Measurements from ENCODE around the gene GCN1. TPM values are rescaled to one million over a fixed set of nuclear protein-coding genes. Genes with fewer than 3 reads are reported as not detected.

GCN1 gene
- total RNA-seq, 1 experiment from 2014 or later = 181 TPM

DNA sequence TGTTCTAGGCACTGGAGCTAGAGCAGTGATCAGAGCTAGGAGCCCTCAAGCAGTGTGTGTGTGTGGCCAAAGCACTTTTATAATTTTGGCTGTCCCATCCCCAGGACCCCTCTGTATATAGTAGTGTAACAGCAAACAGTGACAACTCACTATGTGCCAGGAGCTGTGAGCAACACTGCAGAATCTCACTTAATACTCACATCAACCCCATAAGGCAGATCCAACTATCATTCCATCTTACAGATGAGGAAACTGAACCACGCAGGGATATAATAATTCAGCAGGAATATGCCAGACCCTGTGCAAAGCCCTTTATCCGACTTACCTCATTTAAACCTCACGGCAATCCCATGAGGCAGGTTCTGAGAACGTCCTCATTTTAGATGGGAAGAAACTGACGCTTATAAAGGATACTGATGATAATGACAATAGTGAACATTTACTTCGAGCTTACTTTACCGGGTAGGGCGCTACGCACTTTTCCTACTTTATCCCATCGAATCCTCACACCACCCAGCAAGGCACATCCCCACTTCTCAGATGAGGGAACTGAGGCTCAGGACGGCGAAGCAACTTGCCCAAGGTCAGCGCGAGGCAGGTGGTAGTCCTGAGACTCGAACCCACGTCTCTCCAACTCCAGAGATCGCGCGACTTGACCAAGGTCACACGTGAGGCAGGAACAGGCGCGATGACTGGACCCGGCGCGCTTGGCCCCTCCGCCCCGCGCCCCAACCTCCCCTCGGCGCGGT is 78.6 kb downstream of the GCN1 start (continued):
- TF ChIP-seq MXD4 (CRISPR knock-in tag; IDR thresholded peaks at IDR 0.05; ENCODE audit: borderline replicate concordance) (no peak), FOXK1 (CRISPR knock-in tag; IDR thresholded peaks at IDR 0.05) (no peak), GTF2I (CRISPR knock-in tag; conservative IDR thresholded peaks at IDR 0.05) (0 out of 2 replicates have a peak, but pooled peaks have one; percentile 64)
- TF ChIP-seq, protein P1, sequence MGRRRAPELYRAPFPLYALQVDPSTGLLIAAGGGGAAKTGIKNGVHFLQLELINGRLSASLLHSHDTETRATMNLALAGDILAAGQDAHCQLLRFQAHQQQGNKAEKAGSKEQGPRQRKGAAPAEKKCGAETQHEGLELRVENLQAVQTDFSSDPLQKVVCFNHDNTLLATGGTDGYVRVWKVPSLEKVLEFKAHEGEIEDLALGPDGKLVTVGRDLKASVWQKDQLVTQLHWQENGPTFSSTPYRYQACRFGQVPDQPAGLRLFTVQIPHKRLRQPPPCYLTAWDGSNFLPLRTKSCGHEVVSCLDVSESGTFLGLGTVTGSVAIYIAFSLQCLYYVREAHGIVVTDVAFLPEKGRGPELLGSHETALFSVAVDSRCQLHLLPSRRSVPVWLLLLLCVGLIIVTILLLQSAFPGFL (CRISPR knock-in tag; IDR thresholded peaks at IDR 0.05; ENCODE audit: borderline replicate concordance) = no peak

DNA sequence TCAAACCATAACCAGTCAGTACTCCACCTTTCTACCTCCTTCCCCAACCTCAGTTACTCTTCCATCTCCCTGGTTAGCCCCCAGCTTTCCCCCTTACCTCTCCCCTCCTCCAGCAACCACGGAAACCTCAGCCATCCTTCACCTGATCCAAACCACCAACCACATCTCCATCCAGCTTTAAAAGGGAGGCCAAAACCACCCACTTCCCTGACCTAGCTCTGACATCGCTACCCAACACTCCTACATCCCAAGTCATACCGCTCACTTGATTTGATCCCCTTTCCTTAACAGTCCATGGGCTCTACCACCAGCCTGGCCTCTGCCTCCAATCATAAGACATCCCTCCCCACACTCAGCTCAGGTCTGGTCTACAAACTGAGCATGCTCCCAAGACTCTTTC is 79.4 kb downstream of the GCN1 start:
- peak overlapping the region; percentile 93 for H3K4me3 Mint-ChIP-seq
- peaks cover 47% of the 10 kb centered on the region for H3K4me1 Mint-ChIP-seq
- no peak overlapping the region; the same call in 1 of the 2 replicates for H3K27ac Mint-ChIP-seq
- ATAC-seq (no peak), DNase-seq (ENCODE audit: low spot score) (no peak)
- TF ChIP-seq, protein P2, sequence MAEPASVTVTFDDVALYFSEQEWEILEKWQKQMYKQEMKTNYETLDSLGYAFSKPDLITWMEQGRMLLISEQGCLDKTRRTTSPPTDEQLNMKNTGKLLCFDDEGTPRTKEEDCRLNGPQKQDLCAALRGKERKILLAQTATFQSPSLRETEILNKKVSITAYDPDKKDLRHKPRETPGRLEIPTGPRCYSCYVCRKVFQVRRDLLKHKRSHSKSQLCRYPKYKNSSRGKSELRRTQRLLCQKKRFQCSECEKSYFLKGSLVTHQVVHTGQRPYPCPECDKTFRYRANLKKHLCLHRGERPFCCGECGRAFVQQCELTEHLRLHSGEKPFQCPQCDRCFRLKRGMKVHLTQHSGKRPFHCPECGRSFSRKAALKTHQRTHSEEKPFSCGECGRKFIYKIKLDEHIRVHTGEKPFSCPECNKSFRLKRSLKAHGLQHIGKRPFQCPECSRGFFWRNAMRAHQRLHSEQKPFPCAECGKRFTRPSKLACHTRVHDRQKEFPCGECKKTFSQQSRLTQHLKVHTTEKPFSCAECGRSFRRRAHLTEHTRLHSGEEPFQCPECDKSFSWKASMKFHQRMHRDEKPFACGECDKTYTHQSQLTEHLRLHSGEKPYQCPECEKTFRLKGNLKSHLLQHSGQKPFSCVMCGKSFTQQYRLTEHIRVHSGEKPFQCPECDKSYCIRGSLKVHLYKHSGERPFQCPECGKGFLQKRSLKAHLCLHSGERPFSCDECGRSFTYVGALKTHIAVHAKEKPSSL (CRISPR knock-in tag; conservative IDR thresholded peaks at IDR 0.05) = no peak
- TF ChIP-seq, protein P3, sequence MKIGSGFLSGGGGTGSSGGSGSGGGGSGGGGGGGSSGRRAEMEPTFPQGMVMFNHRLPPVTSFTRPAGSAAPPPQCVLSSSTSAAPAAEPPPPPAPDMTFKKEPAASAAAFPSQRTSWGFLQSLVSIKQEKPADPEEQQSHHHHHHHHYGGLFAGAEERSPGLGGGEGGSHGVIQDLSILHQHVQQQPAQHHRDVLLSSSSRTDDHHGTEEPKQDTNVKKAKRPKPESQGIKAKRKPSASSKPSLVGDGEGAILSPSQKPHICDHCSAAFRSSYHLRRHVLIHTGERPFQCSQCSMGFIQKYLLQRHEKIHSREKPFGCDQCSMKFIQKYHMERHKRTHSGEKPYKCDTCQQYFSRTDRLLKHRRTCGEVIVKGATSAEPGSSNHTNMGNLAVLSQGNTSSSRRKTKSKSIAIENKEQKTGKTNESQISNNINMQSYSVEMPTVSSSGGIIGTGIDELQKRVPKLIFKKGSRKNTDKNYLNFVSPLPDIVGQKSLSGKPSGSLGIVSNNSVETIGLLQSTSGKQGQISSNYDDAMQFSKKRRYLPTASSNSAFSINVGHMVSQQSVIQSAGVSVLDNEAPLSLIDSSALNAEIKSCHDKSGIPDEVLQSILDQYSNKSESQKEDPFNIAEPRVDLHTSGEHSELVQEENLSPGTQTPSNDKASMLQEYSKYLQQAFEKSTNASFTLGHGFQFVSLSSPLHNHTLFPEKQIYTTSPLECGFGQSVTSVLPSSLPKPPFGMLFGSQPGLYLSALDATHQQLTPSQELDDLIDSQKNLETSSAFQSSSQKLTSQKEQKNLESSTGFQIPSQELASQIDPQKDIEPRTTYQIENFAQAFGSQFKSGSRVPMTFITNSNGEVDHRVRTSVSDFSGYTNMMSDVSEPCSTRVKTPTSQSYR (CRISPR knock-in tag; IDR thresholded peaks at IDR 0.05) = no peak
- TF ChIP-seq, protein P4, sequence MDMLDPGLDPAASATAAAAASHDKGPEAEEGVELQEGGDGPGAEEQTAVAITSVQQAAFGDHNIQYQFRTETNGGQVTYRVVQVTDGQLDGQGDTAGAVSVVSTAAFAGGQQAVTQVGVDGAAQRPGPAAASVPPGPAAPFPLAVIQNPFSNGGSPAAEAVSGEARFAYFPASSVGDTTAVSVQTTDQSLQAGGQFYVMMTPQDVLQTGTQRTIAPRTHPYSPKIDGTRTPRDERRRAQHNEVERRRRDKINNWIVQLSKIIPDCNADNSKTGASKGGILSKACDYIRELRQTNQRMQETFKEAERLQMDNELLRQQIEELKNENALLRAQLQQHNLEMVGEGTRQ (CRISPR knock-in tag; IDR thresholded peaks at IDR 0.05) = no peak
- no peak for TF ChIP-seq GRHL2 (CRISPR knock-in tag; IDR thresholded peaks at IDR 0.05; ENCODE audit: insufficient replicate concordance, severe bottlenecking)
- TF ChIP-seq NR2C2 (CRISPR knock-in tag; IDR thresholded peaks at IDR 0.05) = no peak
- TF ChIP-seq ZNF219 (CRISPR knock-in tag; IDR thresholded peaks at IDR 0.05; ENCODE audit: borderline replicate concordance) = no peak
- no peak for TF ChIP-seq ZNF263 (CRISPR knock-in tag; IDR thresholded peaks at IDR 0.05; ENCODE audit: low read depth)
- no peak for TF ChIP-seq GTF2I (CRISPR knock-in tag; conservative IDR thresholded peaks at IDR 0.05)
- TF ChIP-seq CREB1 (CRISPR knock-in tag; IDR thresholded peaks at IDR 0.05) = no peak
- no peak for TF ChIP-seq ZNF416 (CRISPR knock-in tag; IDR thresholded peaks at IDR 0.05)
- TF ChIP-seq FOXJ3 (CRISPR knock-in tag; IDR thresholded peaks at IDR 0.05; ENCODE audit: borderline replicate concordance) = no peak
- no peaks in the 10 kb centered on the region for H3K27me3 Mint-ChIP-seq (ENCODE audit: low read depth)
- H3K9me3 Mint-ChIP-seq = no peaks in the 10 kb centered on the region
- ChIA-PET CTCF (interaction anchor here (1.3 kb wide), 1 partner anchor 28 kb away, joined by 3 read pairs; no protein-coding TSS in a partner anchor), POLR2A (interaction anchor here (1.1 kb wide), 1 partner anchor 20 kb away, joined by 3 read pairs; no protein-coding TSS in a partner anchor)
- H3K36me3 Mint-ChIP-seq = peaks cover 9% of the 10 kb centered on the region
